LNCAP (cell line): ENCODE results near the gene SERPINA3.

Source experiments
- TF ChIP-seq, protein P1 (sequence below): fragments of 450-650 bp; IDR thresholded peaks from 2 replicates; pipeline ENCODE4 v1.5.1; 2017; ENCODE audit warnings: mild to moderate bottlenecking

The SERPINA3 gene

DNA sequence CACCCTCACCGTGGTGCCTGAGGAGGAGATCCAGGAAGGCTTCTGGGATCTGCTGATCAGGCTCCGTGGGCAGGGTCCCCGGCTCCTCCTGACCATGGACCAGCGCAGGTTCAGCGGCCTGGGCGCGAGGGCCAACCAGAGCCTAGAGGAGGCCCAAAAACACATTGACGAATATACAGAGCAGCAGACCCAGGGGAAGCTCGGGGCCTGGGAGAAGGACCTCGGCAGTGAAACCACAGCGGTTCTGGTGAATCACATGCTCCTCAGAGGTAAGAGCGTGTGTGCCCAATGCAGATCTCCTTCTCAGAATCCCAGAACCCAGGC lies 29.4 kb downstream of the SERPINA3 start:
- TF ChIP-seq, protein P1, sequence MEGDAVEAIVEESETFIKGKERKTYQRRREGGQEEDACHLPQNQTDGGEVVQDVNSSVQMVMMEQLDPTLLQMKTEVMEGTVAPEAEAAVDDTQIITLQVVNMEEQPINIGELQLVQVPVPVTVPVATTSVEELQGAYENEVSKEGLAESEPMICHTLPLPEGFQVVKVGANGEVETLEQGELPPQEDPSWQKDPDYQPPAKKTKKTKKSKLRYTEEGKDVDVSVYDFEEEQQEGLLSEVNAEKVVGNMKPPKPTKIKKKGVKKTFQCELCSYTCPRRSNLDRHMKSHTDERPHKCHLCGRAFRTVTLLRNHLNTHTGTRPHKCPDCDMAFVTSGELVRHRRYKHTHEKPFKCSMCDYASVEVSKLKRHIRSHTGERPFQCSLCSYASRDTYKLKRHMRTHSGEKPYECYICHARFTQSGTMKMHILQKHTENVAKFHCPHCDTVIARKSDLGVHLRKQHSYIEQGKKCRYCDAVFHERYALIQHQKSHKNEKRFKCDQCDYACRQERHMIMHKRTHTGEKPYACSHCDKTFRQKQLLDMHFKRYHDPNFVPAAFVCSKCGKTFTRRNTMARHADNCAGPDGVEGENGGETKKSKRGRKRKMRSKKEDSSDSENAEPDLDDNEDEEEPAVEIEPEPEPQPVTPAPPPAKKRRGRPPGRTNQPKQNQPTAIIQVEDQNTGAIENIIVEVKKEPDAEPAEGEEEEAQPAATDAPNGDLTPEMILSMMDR, result no peak

DNA sequence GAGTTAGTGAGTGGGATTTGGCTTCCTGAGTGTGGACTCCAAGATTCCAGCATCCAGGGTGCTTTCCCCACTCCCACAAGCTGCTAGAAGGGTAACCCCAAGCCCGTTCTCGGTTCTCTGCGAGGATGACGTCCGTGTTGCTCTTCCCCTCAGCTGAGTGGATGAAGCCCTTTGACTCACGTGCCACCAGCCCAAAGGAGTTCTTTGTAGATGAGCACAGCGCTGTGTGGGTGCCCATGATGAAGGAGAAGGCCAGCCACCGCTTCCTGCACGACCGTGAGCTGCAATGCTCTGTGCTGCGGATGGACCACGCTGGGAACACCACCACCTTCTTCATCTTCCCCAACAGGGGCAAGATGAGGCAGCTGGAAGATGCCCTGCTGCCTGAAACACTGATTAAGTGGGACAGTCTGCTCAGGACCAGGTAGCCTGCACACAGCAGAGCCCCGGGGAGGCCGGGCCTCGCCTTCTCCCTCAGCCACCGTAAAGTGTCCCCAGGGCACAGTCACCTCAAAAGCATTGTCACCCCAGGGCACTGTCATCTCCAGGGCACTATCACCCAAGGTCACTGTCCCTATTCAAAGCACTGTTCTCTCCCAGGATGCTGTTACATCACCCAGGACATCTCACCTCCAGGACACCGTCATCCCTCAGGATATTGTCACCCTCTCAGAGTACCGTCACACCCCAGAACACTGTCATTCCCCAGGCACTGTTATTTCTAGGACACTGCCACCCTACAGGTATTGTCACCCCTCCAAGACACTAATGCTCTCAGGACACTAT lies 31.3 kb downstream of the SERPINA3 start:
- TF ChIP-seq, protein P1, result no peak

DNA sequence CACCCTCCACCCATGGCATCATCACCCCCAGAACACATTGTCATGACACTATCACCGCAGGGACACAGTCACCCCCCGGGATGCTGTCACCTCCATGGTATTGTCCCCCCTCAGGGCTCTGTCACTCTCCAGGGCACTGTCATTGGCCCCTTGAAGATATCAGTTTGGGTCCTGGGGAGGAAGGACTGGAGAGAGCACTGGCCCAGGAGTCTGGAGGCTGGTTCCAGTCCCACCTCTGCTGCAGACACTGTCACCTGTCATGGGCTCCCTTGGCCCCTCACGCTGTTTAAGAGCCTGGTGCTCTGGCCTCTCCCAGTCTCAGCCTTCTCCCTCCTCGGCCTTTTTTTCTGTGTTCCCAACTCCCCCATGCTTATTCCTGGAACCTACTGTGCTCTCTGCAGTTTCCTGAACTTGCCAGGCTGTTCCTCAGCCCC lies 31.9 kb downstream of the SERPINA3 start:
- TF ChIP-seq, protein P1, result no peak

DNA sequence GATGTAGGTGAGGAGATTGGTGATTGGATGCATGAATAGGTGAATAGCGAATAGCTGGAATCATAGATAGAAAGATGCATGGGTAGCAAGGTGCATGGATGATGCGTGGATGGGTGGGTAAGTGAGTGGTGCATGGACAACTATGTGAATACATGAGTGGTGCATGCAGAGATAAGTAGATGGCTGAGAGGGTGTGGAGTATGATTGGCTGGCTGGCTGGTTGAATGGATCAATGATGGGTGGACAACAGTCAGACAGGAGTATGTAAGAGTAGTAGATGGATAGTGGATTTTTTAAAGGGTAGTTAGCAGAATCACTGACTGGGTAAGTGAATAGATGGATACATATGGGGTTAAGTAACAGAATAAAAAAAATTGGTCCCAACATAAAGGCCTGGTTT lies 33.9 kb downstream of the SERPINA3 start:
- TF ChIP-seq, protein P1, result no peak

DNA sequence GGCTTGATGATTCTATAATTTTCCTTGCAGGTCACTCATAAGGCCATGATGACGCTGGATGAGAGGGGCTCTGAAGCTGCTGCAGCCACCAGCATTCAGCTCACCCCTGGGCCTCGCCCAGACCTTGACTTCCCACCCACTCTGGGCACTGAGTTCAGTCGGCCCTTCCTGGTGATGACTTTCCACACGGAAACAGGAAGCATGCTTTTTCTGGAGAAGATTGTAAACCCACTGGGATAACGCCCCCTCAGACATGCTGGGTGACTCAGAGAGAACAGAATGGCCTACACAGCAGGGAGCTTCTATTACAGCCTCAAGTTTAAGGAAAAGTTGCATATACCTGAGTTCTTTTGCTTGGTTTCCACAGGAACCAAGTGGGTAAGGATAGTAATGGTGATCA lies 34.3 kb downstream of the SERPINA3 start:
- TF ChIP-seq, protein P1, result no peak

DNA sequence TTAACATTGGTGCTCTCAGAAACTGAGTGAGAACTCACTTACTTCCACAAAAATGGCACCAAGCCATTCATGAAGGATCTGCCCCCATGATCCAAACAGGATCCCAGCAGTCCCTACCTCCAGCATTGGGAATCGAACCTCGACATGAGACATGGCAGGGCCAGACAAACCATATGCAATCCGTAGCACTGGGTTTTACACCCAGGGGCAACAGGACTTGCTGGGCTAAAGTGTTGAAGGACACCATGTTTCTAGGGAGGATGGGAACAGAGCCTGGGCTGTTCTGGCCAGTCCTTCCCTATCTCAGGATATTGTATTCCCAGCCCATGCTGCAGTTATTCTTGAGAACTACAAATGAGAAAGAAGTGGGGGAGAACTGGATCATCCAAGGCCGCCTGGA lies 36.6 kb downstream of the SERPINA3 start:
- TF ChIP-seq, protein P1, result no peak

DNA sequence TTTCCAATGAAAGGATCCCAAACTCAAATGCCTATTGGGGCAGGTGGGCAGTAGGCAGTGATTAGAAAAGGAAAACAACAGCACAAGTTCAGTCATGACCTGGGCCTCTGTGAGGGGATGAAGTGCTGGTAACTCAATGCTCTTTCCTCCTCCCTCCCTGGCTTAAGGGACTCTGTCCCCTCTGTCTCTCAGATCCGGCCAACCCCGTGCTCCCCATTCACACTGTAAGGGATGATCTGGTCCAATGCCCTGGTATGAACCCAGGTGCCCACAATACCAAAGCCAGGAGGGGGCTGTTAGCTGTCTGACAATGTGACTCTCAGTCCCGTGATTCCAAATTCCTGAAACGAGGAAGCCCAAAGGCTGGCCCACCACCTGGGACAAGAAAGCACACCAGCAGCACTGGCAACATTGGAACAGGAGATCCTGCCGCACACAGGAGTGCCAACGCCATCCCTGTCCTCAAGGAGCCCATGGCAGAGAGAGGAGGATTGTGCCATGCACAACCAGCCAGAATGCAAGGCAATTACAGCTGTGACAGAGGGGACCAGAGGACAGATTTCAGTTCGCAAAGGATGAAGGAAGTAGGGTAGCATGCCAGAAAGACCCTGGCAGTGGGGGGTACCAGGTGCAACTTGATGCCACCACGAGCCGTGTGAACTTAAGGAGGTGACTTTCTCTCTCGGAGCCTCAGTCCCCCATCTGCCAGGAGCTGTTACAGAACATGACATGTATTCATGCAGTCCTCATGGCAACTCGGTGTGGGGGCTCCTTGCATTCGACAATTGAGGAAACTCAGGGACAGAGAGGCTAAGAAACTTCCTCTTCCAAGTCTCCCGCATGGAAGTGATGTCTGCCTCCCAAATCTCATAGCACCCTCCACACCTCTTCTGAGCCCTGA lies 37.6 kb downstream of the SERPINA3 start:
- TF ChIP-seq, protein P1, result no peak
